ENCODE results near the gene FCMR. TPM values are rescaled to one million over a fixed set of nuclear protein-coding genes. Genes with fewer than 3 reads are reported as not detected.

Gene FCMR
- total and polyA plus RNA-seq, 2 experiments from 2014 or later = 0.84 TPM; not detected in 1

DNA sequence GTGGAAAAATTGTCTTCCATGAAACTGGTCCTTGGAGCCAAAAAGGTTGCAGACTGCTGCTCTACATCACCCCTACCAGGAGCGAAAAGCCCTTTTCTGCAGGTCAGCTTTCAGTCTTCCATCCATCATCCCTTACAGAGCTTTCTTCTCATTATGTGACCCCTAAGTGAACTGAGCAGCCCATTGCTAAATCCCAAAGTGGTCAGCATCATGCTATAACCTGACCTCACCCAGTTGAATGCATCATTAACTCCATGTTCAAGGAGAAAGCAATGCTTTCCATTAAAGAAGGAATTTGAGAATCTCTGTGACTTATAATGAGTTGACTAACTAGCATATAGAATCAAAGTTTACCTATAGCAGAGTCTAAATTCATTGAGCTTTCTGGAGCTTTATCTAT lies 34.9 kb downstream of the FCMR start:
- Mint-ChIP-seq H3K4me3 (no peak overlapping the region), H3K27me3 (ENCODE audit: insufficient read depth, low read depth, poor library complexity) (no peaks in the 10 kb centered on the region), H3K27ac (no peak overlapping the region), H3K36me3 (ENCODE audit: low read depth) (no peaks in the 10 kb centered on the region), H3K4me1 (peaks cover 17% of the 10 kb centered on the region), H3K9me3 (peaks cover under 1% of the 10 kb centered on the region; the same call in 1 of the 3 replicates)
- Histone ChIP-seq H3K27ac (ENCODE audit: low read depth) (no peak overlapping the region), H3F3A (replicated peaks; ENCODE audit: low read depth) (no peaks in the 10 kb centered on the region), H3K4me2 (no peak overlapping the region), H4K20me1 (replicated peaks; ENCODE audit: insufficient read depth) (no peaks in the 10 kb centered on the region), H3K27me3 (ENCODE audit: insufficient read depth) (no peaks in the 10 kb centered on the region), H3K9me2 (ENCODE audit: insufficient read depth) (0 out of 2 replicates have a peak, but pooled peaks cover 4% of the 10 kb centered on the region), H3K36me3 (ENCODE audit: insufficient read depth) (no peaks in the 10 kb centered on the region; the same call in 1 of the 2 replicates), H3K4me1 (ENCODE audit: insufficient read depth) (peaks cover 18% of the 10 kb centered on the region), H3K4me3 (no peak overlapping the region), H3K79me2 (replicated peaks; ENCODE audit: insufficient read depth) (no peaks in the 10 kb centered on the region), H2AFZ (no peak overlapping the region)
- TF ChIP-seq POLR2AphosphoS5 (IDR thresholded peaks at IDR 0.05; ENCODE audit: low read depth) (no peak), EZH2phosphoT487 (IDR thresholded peaks at IDR 0.05; ENCODE audit: unreplicated experiment) (no peak), ZNF462 (CRISPR knock-in tag; IDR thresholded peaks at IDR 0.05) (no peak), ZNF114 (CRISPR knock-in tag; IDR thresholded peaks at IDR 0.05) (no peak)
- TF ChIP-seq, protein P1, sequence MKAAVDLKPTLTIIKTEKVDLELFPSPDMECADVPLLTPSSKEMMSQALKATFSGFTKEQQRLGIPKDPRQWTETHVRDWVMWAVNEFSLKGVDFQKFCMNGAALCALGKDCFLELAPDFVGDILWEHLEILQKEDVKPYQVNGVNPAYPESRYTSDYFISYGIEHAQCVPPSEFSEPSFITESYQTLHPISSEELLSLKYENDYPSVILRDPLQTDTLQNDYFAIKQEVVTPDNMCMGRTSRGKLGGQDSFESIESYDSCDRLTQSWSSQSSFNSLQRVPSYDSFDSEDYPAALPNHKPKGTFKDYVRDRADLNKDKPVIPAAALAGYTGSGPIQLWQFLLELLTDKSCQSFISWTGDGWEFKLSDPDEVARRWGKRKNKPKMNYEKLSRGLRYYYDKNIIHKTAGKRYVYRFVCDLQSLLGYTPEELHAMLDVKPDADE (IDR thresholded peaks at IDR 0.05) = no peak
- ATAC-seq = no peak
- no peak for DNase-seq (ENCODE audit: low spot score)
